ENCODE data around the gene SLC25A41.

Gene SLC25A41

GRCh38 chr19:6464070-6464873 lies 30.7 kb upstream of the SLC25A41 start, which contains the start of gene CRB3:
Gene CRB3 (plus strand): TSS chr19:6464271. CDS start chr19:6464702, 431 bp downstream.
- DNase-seq (ENCODE audit: low read depth), result no peak
- no peak for TF ChIP-seq CTCF (conservative IDR thresholded peaks at IDR 0.05; ENCODE audit: low read depth, low read length)
- H3K4me3 ChIP-seq (ENCODE audit: low read length), result peak within 1 kb of the TSS; percentile 52

- H3K4me3 ChIP-seq (ENCODE audit: low read length), result peak overlapping the region; percentile 70
- peak; percentile 94 for DNase-seq (ENCODE audit: low read depth)
- TF ChIP-seq CTCF (conservative IDR thresholded peaks at IDR 0.05; ENCODE audit: low read depth, low read length), result peak; percentile 66
Observed at GRCh38 chr19:6460099-6460884, 26.7 kb upstream of the SLC25A41 start.

GRCh38 chr19:6459262-6460098 lies 25.9 kb upstream of the SLC25A41 start, which contains the start of gene SLC25A23:
Gene SLC25A23 (minus strand): TSS chr19:6459792. CDS start chr19:6459628, 164 bp downstream.
- peak within 1 kb of the TSS; percentile 70 for H3K4me3 ChIP-seq (ENCODE audit: low read length)
- peak; percentile 33 for DNase-seq (ENCODE audit: low read depth)
- no peak for TF ChIP-seq CTCF (conservative IDR thresholded peaks at IDR 0.05; ENCODE audit: low read depth, low read length)

GRCh38 chr19:6458695-6459261 lies 25.2 kb upstream of the SLC25A41 start:
- H3K4me3 ChIP-seq (ENCODE audit: low read length), result peak overlapping the region; percentile 70
- DNase-seq (ENCODE audit: low read depth), result no peak
- TF ChIP-seq CTCF (conservative IDR thresholded peaks at IDR 0.05; ENCODE audit: low read depth, low read length), result no peak

- TF ChIP-seq CTCF (conservative IDR thresholded peaks at IDR 0.05; ENCODE audit: low read depth, low read length), result no peak
- no peak for DNase-seq (ENCODE audit: low read depth)
- peak overlapping the region; percentile 70 for H3K4me3 ChIP-seq (ENCODE audit: low read length)
Observed at GRCh38 chr19:6457958-6458694, 24.6 kb upstream of the SLC25A41 start.

GRCh38 chr19:6455924-6456323 lies 22.4 kb upstream of the SLC25A41 start:
- H3K4me3 ChIP-seq (ENCODE audit: low read length), result no peak overlapping the region
- no peak for TF ChIP-seq CTCF (conservative IDR thresholded peaks at IDR 0.05; ENCODE audit: low read depth, low read length)
- DNase-seq (ENCODE audit: low read depth), result no peak

Data from retinal pigment epithelial cell (primary cell).